COLO829 (cell line): ENCODE measurements around the gene KDM3B.

Experiments
- DNase-seq: peaks from one replicate; pipeline ENCODE4 v3.0.0; 2012; ENCODE audit warnings: low spot score

KDM3B gene

GRCh38 chr5:138452720-138453119 lies 100.2 kb downstream of the KDM3B start:
- no peak for DNase-seq

- DNase-seq: no peak
These were observed 101.1 kb downstream of the KDM3B start for GRCh38 chr5:138453590-138453989.

DNA sequence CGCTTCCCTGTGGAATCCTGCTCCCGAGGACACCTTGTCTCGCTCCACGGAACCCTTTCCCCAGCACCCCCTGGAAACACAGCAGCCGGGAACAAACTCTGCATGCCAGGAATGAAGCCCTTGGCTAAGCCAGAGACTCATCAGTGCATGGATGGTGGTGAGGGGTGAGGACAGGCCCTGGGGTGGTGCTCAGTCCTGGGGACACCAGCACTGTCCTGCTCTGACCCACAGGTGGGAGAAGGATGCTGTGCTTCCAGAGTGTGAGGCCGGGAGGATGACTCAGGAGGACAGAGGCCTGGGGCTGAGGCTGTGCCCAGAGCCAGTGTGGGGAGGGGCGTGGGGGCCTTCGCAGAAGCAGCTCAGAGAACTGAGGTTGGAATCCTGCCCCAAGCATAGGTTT lies 101.6 kb downstream of the KDM3B start:
- no peak for DNase-seq

DNA sequence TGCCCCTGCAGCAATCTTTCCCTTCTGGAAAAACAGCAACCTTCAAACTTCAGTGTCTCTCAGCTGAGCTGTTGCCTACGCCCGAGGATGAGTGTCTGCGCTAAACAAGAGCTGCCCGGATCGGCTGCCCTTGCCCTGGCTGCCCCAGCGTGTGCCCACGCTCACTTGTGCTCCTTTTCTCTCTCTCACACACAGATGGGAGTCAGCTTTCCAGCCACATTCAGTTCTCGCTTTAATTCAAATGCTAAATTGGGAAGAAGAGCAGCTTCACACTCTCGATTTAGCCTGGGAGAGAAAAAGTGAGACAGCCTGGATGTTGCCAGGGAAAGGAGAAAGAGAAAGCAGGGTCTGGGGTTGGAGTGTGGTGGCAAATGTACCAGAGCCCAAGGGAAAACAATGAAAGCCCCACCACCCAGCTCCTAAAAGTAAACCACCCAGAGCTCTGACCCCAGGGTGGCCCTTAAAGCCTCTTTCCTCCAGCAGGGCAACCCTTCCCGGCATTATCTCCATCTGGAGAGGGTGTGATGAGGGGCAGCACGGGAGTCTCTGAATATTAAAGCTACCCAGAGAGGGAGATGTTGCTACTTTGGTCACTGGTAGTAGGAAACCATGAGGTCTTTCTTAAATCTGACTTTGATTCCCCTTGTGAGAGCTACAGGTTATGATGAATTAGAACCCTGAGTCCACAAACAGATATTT lies 102.9 kb downstream of the KDM3B start:
- no peak for DNase-seq

DNA sequence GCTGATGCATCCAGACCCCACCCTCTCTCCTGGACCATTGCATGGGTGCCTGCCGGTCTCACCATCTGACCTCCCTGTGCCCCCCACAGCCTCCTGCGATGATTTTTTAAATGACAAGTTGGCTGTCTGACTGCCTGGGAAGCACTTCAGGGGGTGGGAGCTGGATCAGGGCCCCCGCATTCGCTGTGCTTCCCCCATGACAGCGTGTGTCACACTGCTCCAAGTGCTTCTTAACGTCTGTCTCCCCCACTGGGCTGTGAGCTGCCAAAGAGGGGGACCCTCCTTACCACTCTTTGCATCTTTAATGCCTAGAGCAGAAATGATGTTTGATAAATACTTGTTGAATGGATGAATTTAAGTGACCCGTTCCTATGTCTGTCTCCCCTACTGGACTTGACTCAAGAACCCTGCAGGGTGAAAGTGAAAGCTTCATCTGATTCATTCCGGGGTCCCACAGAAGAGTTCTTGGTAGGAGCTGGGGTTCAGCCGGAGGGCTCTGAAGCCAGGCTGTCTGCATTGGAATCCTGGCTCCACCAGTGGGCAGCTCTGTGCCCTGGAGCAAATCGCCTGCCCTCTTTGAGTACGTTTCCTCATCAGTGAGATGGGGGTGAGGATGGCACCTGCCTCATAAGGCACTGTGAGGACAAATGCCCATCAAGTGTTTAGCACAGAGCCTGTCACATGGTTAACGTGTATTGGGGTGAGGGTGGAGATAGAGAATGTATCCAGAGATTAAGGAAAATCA lies 105.2 kb downstream of the KDM3B start:
- no peak for DNase-seq

GRCh38 chr5:138458384-138458783 lies 105.9 kb downstream of the KDM3B start:
- no peak for DNase-seq

GRCh38 chr5:138458856-138459255 lies 106.4 kb downstream of the KDM3B start:
- no peak for DNase-seq

DNA sequence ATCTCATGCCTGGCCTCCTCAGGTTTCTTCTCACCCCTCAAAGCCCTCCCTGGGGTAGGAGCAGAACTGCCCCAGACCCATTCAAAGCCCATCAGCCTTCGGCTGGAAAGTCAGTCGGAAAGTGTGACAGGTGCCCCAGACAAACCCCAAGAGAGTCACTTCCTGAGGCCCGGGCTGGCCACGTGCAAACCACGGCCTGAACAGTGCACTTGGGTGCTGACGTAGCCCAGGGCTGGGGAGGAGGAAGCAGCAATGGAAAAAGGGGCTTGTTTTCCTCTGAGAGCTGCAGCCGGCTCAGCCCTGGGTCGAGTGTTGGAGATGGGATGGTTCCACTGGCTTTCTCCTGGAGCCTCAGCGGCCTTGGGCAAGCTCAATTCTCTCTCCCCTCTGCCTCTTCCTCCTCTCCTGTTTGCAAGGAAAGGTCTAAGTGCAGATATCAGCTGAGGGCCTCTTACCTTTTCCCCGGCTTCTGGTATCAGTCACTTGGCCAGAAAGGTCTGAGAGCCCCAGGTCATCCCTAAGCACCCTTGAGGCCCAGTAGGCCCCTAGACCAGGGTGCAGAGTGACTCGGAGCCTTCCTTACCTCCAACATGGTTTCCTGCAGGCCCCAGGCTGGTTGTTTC lies 106.9 kb downstream of the KDM3B start:
- no peak for DNase-seq

DNA sequence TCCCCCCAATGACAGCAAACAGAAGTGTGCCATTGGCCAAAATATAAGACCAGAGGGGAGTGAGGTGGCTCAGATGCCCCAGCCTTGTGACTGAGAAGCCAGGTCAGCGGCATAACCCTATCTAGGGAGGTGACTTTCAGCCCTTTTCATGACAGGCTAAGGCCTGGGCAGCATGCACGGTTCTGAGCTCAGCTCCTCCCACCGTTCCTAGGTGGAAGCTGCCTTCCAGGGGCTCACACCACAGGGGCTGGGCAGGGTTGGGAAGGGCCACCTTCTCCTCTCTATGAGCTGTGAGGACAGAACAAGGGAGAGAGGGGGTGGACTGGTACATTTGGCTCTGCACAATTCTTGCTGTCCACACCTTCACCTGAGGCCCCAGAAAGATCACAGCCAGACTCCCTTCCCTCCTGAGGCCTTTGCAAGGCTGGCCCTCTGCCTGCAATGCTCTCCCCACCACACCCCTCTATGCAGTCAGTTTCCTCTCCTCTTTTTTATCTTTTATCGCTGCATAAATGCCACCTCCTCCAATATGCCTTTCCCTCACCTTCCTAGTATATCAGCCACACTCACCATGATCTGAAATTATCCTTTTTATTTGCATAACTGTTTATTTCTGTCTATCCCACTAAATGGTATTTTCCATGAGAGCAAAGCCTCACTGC lies 107.7 kb downstream of the KDM3B start:
- no peak for DNase-seq

DNA sequence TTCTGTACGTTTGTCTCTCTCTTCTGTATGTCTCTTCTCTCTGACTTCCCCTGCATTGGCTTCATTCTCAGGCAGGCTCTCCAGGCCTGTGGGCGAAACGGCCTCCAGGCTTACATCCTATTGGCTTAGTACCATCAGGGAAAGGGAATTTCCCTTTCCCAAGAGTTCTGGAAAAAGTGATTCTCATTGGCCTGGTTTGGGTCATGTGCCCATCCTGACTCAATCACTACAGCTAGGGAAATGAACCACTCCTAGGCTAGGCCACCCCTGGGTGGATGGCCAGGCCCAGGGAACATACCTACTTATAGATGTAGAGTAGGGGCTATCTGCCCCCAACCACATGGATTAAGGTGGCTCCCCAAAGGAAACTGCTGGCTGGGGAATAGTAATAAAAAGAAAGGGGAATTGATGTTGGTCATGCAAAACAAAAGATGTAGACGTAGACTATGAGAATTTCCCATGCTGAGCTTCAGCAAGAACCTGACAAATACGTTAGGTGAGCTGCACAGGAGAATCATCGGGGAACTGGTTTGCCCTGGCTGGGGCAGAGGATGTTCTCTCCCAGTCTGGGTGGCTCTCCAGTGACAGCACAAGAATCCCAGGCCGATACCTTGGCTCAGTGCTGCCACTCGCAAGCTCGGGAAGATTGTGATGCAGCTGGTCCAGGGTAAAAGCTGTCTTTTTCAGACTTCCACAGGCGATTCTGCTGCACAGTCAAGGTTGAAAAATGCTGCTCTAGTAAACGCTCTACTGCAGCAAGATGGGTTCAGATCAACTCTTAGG lies 109.0 kb downstream of the KDM3B start:
- DNase-seq: peak; percentile 54

- no peak for DNase-seq
These were observed 111.0 kb downstream of the KDM3B start for GRCh38 chr5:138463419-138464007.

DNA sequence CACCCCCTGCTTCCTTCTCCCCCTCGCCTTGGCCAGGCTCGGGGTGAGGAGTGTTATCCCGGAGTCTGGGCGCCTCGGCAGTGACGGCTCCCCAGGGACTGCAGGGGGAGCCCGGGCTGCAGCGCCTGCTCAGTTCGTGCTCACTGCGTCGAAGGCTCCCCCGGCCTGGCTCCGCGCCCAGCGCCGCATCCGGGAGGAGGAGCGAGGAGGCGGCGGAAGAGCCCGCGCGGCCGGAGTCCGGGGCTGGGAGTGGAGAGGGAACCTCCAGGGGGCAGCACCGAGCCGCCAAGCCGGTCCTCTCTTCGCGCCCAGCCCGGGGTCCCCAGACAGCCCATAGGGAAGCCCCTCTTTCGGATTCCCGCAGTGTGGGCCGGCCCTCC lies 111.5 kb downstream of the KDM3B start:
- peak; percentile 85 for DNase-seq

GRCh38 chr5:138464388-138465260 lies 112.1 kb downstream of the KDM3B start:
- DNase-seq: peak; percentile 91

- DNase-seq: peak; percentile 74
These were observed 113.0 kb downstream of the KDM3B start, which contains the start of gene EGR1 for GRCh38 chr5:138465261-138466124. EGR1 (plus strand) TSS chr5:138465479; CDS start chr5:138465762, 283 bp downstream.

DNA sequence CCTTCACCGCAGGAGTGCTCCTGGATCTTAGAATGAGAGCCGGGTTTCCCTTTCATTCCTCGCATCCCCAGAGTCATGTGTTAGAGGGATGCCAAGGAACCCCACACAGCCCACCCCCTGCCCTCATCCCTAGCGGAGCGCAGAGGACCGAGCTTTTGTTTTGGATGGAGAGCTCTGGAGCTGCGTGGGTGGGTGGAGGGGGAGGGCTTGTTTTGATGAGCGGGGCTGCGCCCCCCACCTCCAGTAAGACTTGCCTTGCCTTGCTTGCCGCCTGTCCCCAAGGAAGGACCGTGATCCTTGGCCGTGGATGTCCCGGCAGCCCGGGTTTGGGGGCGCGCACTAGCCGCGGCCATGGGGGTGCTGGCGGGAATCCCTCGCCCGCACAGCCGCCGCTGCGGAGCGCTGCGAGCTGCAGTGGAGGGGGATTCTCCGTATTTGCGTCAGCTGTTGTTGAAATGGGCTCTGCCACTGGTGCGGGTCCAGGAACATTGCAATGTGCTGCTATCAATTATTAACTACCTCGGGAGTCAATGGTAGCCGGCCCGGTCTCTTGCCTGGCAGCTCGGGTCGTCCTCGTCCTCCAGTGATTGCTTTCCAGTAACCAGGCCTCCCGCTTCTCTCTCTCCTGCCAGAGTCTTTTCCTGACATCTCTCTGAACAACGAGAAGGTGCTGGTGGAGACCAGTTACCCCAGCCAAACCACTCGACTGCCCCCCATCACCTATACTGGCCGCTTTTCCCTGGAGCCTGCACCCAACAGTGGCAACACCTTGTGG lies 113.8 kb downstream of the KDM3B start:
- DNase-seq: no peak

- DNase-seq: no peak
These were observed 114.6 kb downstream of the KDM3B start for GRCh38 chr5:138466900-138467710.

DNA sequence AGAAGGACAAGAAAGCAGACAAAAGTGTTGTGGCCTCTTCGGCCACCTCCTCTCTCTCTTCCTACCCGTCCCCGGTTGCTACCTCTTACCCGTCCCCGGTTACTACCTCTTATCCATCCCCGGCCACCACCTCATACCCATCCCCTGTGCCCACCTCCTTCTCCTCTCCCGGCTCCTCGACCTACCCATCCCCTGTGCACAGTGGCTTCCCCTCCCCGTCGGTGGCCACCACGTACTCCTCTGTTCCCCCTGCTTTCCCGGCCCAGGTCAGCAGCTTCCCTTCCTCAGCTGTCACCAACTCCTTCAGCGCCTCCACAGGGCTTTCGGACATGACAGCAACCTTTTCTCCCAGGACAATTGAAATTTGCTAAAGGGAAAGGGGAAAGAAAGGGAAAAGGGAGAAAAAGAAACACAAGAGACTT lies 115.2 kb downstream of the KDM3B start:
- no peak for DNase-seq
